Stimulated activated CD8-positive, alpha-beta memory T cell treated with anti-CD3 and anti-CD28 coated beads, Interleukin-12 subunit alpha, Interleukin-12 subunit beta, amount 100 ng/mL, for 24 hours (primary cell): Measurements from ENCODE around the gene SHLD1.
"Not testable (repeated sequence)": the region's sequence is repeated elsewhere in the genome, so short reads cannot be mapped to it uniquely, and the experiment has no call there.

Experiments used
- DNase-seq: peaks from one replicate; pipeline ENCODE4 v3.0.0-alpha.2; 2020; ENCODE audit errors: extremely low read depth

SHLD1 gene

GRCh38 chr20:5781367-5781766 lies 31.2 kb downstream of the SHLD1 start:
- not testable (repeated sequence) for DNase-seq

GRCh38 chr20:5781798-5782750 lies 31.9 kb downstream of the SHLD1 start:
- DNase-seq = no peak

GRCh38 chr20:5784735-5785134 lies 34.5 kb downstream of the SHLD1 start:
- DNase-seq = no peak

- no peak for DNase-seq
Measured at GRCh38 chr20:5785146-5785545, 34.9 kb downstream of the SHLD1 start.

- DNase-seq = no peak
Measured at GRCh38 chr20:5786930-5787795, 37.0 kb downstream of the SHLD1 start.

- no peak for DNase-seq
Measured at GRCh38 chr20:5787796-5788165, 37.6 kb downstream of the SHLD1 start.

- DNase-seq = peak; percentile 42
Measured at GRCh38 chr20:5788385-5788895, 38.2 kb downstream of the SHLD1 start.

- no peak for DNase-seq
Measured at GRCh38 chr20:5789827-5790226, 39.6 kb downstream of the SHLD1 start.

- DNase-seq = no peak
Measured at GRCh38 chr20:5793916-5794315, 43.7 kb downstream of the SHLD1 start.

- no peak for DNase-seq
Measured at GRCh38 chr20:5796331-5797040, 46.3 kb downstream of the SHLD1 start.

- DNase-seq = no peak
Measured at GRCh38 chr20:5797165-5797564, 47.0 kb downstream of the SHLD1 start.

GRCh38 chr20:5797843-5798462 lies 47.8 kb downstream of the SHLD1 start:
- DNase-seq = no peak

- DNase-seq = not testable (repeated sequence)
Measured at GRCh38 chr20:5803754-5804303, 53.6 kb downstream of the SHLD1 start.

GRCh38 chr20:5806457-5807263 lies 56.5 kb downstream of the SHLD1 start:
- DNase-seq = no peak

GRCh38 chr20:5807431-5807830 lies 57.2 kb downstream of the SHLD1 start:
- DNase-seq = no peak

GRCh38 chr20:5808901-5809300 lies 58.7 kb downstream of the SHLD1 start:
- DNase-seq = no peak

- DNase-seq = no peak
Measured at GRCh38 chr20:5809495-5809894, 59.3 kb downstream of the SHLD1 start.

- DNase-seq = no peak
Measured at GRCh38 chr20:5810800-5811422, 60.7 kb downstream of the SHLD1 start.

GRCh38 chr20:5811746-5812145 lies 61.5 kb downstream of the SHLD1 start:
- no peak for DNase-seq

GRCh38 chr20:5818346-5818681 lies 68.1 kb downstream of the SHLD1 start:
- DNase-seq = no peak
